H1 (cell line): ENCODE results near the gene ARAP3. TPM values are rescaled to one million over a fixed set of nuclear protein-coding genes. Genes with fewer than 3 reads are reported as not detected.

Experiments used
- CTCF ChIA-PET: fragments of 300-600 bp; sonication (Branson Sonifier 250); formaldehyde crosslinking; loops from one replicate; lab custom pipeline; 2021; ENCODE audit not compliant: partially characterized antibody; lab: Charles Lee
- POLR2A ChIA-PET: fragments of 300-600 bp; sonication (Branson Sonifier 250); formaldehyde crosslinking; loops from one replicate; lab custom pipeline; 2021; ENCODE audit warnings: inconsistent platforms; ENCODE audit not compliant: partially characterized antibody; lab: Charles Lee
- DNase-seq, 2 experiments: peaks; one replicate each; pipeline versions ENCODE4 v3.0.0 to v3.0.0-alpha.2; 2010 to 2022; ENCODE audit warnings: low spot score in 2 of 2, low read depth in 1 of 2, mixed read lengths in 1 of 2
- FAIRE-seq: peaks from 2 replicates; lab custom pipeline; 2011; peaks lifted over from hg19 to GRCh38; lab: Jason Lieb, UNC
- H2AFZ ChIP-seq: 2 replicates; pipeline ENCODE4 v1.8.1; 2012; ENCODE audit warnings: low read length, inconsistent platforms
- H2AK5ac ChIP-seq: 2 replicates; pipeline ENCODE4 v1.6.1; 2013; ENCODE audit warnings: low read depth, low read length
- H2BK120ac ChIP-seq: replicated peaks from 2 replicates; pipeline ENCODE3; 2013; ENCODE audit warnings: low read depth, low read length, inconsistent platforms
- H2BK12ac ChIP-seq: 2 replicates; pipeline ENCODE4 v1.6.1; 2013; ENCODE audit warnings: low read depth, low read length
- H2BK15ac ChIP-seq: 2 replicates; pipeline ENCODE4 v1.6.1; 2013; ENCODE audit warnings: low read length
- H2BK20ac ChIP-seq: 2 replicates; pipeline ENCODE4 v1.6.1; 2013; ENCODE audit warnings: low read length
- H2BK5ac ChIP-seq: 2 replicates; pipeline ENCODE4 v1.6.1; 2013; ENCODE audit warnings: low read depth, low read length
- H3K14ac ChIP-seq: 2 replicates; pipeline ENCODE4 v1.6.1; 2013; ENCODE audit warnings: inconsistent platforms; ENCODE audit not compliant: insufficient read length
- H3K18ac ChIP-seq: 2 replicates; pipeline ENCODE4 v1.6.1; 2013; ENCODE audit warnings: low read length; ENCODE audit errors: extremely low read depth
- H3K23ac ChIP-seq: 2 replicates; pipeline ENCODE4 v1.6.1; 2013; ENCODE audit warnings: inconsistent platforms; ENCODE audit not compliant: insufficient read length
- H3K23me2 ChIP-seq: 2 replicates; pipeline ENCODE4 v1.6.1; 2013; ENCODE audit warnings: low read depth, low read length
- H3K27ac ChIP-seq: 2 replicates; pipeline ENCODE4 v1.6.1; 2011; ENCODE audit warnings: low read depth, low read length, inconsistent platforms
- H3K27me3 ChIP-seq, 4 experiments: replicated peaks in 1 of 4; 1 replicate in 1 of 4; 2 replicates in 3 of 4; pipeline versions ENCODE4 v1.6.1 to v1.8.1; 2011 to 2013; ENCODE audit warnings: low read length in 3 of 4, mild to moderate bottlenecking in 3 of 4, inconsistent platforms in 2 of 4, mixed read lengths in 2 of 4, moderate library complexity in 1 of 4; ENCODE audit not compliant: control insufficient read depth in 3 of 4, insufficient read depth in 3 of 4; ENCODE audit errors: extremely low read depth in 1 of 4
- H3K36me3 ChIP-seq, 4 experiments: 2 replicates each; pipeline versions ENCODE4 v1.6.1 to v1.8.1; 2011 to 2013; ENCODE audit warnings: mild to moderate bottlenecking in 4 of 4, low read length in 3 of 4, moderate library complexity in 2 of 4, control low read depth in 1 of 4, inconsistent platforms in 1 of 4; ENCODE audit not compliant: insufficient read depth in 4 of 4, control insufficient read depth in 2 of 4
- H3K4ac ChIP-seq: replicated peaks from 2 replicates; pipeline ENCODE3; 2013; ENCODE audit warnings: low read length, low read depth, mixed read lengths, inconsistent platforms; ENCODE audit not compliant: insufficient read length
- H3K4me1 ChIP-seq, 4 experiments: replicated peaks in 1 of 4; 1 replicate in 1 of 4; 2 replicates in 3 of 4; pipeline versions ENCODE4 v1.6.1 to v1.8.1; 2011 to 2013; ENCODE audit warnings: low read length in 3 of 4, inconsistent platforms in 2 of 4, mixed read lengths in 1 of 4; ENCODE audit not compliant: insufficient read depth in 4 of 4, control insufficient read depth in 3 of 4
- H3K4me2 ChIP-seq, 2 experiments: 2 replicates each; pipeline versions ENCODE4 v1.6.1 to v1.8.1; 2011 to 2013; ENCODE audit warnings: low read depth in 2 of 2, low read length in 2 of 2, control low read depth in 1 of 2, inconsistent platforms in 1 of 2, mild to moderate bottlenecking in 1 of 2; ENCODE audit not compliant: insufficient read depth in 1 of 2
- H3K4me3 ChIP-seq, 4 experiments: fragments of 200-600, 300-600 bp in 1 of 4; sonication (generic), shearing (Covaris generic), sonication (Bioruptor Twin) in 1 of 4; 2 replicates each; pipeline versions ENCODE4 v1.5.1 to v1.8.1; 2011 to 2016; ENCODE audit warnings: low read length in 4 of 4, low read depth in 3 of 4, control low read depth in 2 of 4, inconsistent platforms in 2 of 4, mild to moderate bottlenecking in 2 of 4, mixed read lengths in 1 of 4, moderate library complexity in 1 of 4; ENCODE audit not compliant: insufficient read depth in 2 of 4; ENCODE audit errors: extremely low read depth in 1 of 4
- H3K56ac ChIP-seq: replicated peaks from 2 replicates; pipeline ENCODE3; 2013; ENCODE audit warnings: low read depth, mild to moderate bottlenecking, mixed read lengths, low read length, inconsistent platforms; ENCODE audit not compliant: insufficient read length
- H3K79me1 ChIP-seq: 2 replicates; pipeline ENCODE4 v1.6.1; 2013; ENCODE audit warnings: low read depth, low read length, control low read depth
- H3K79me2 ChIP-seq, 2 experiments: 2 replicates each; pipeline versions ENCODE4 v1.6.1 to v1.8.1; 2012 to 2013; ENCODE audit warnings: low read length in 2 of 2, mild to moderate bottlenecking in 2 of 2, inconsistent platforms in 1 of 2; ENCODE audit not compliant: insufficient read depth in 2 of 2, control insufficient read depth in 1 of 2
- H3K9ac ChIP-seq, 4 experiments: replicated peaks in 1 of 4; 1 replicate in 1 of 4; 2 replicates in 3 of 4; pipeline versions ENCODE4 v1.6.1 to v1.8.1; 2011 to 2013; ENCODE audit warnings: low read depth in 3 of 4, low read length in 3 of 4, control low read depth in 2 of 4, mild to moderate bottlenecking in 2 of 4, moderate library complexity in 2 of 4, inconsistent platforms in 1 of 4; ENCODE audit errors: extremely low read depth in 1 of 4
- H3K9me3 ChIP-seq, 2 experiments: 2 replicates each; pipeline versions ENCODE4 v1.6.1 to v1.8.1; 2012 to 2013; ENCODE audit warnings: mild to moderate bottlenecking in 2 of 2, moderate library complexity in 2 of 2, control low read depth in 1 of 2, inconsistent platforms in 1 of 2, low read depth in 1 of 2, low read length in 1 of 2, mixed read lengths in 1 of 2; ENCODE audit not compliant: insufficient read depth in 2 of 2
- H4K20me1 ChIP-seq, 2 experiments: replicated peaks in 1 of 2; 2 replicates each; pipeline versions ENCODE3 to v1.8.1; 2011 to 2013; ENCODE audit warnings: inconsistent platforms in 2 of 2, low read length in 2 of 2, mild to moderate bottlenecking in 1 of 2; ENCODE audit not compliant: insufficient read depth in 2 of 2, control insufficient read depth in 1 of 2
- H4K5ac ChIP-seq: 2 replicates; pipeline ENCODE4 v1.6.1; 2013; ENCODE audit warnings: low read length, low read depth, mixed read lengths, inconsistent platforms; ENCODE audit not compliant: insufficient read length
- H4K8ac ChIP-seq: 2 replicates; pipeline ENCODE4 v1.8.0; 2013; ENCODE audit warnings: mild to moderate bottlenecking, moderate library complexity, low read length, inconsistent platforms; ENCODE audit not compliant: insufficient read depth; ENCODE audit errors: extremely low read depth
- H4K91ac ChIP-seq: replicated peaks from 2 replicates; pipeline ENCODE3; 2013; ENCODE audit warnings: low read length, mixed read lengths, inconsistent platforms; ENCODE audit not compliant: insufficient read length
- CTCF ChIP-seq, 3 experiments: IDR thresholded peaks; 1 replicate in 2 of 3; 2 replicates in 1 of 3; pipeline versions ENCODE4 v1.5.1 to v1.6.1; 2011; ENCODE audit warnings: low read length in 3 of 3, mild to moderate bottlenecking in 3 of 3, inconsistent platforms in 2 of 3, low read depth in 1 of 3, moderate library complexity in 1 of 3; ENCODE audit not compliant: insufficient read depth in 1 of 3; ENCODE audit errors: control extremely low read depth in 1 of 3
- EZH2 ChIP-seq: fragments of 200-600 bp; sonication (generic); IDR thresholded peaks from 2 replicates; pipeline ENCODE4 v1.7.1; 2012; ENCODE audit warnings: low read depth, mild to moderate bottlenecking, moderate library complexity, low read length, inconsistent platforms; ENCODE audit not compliant: severe bottlenecking
- KDM1A ChIP-seq: fragments of 200-600, 300-600 bp; sonication (generic); IDR thresholded peaks from 2 replicates; pipeline ENCODE4 v1.7.1; 2016; ENCODE audit warnings: mild to moderate bottlenecking, low read length, borderline replicate concordance
- MAFK ChIP-seq: IDR thresholded peaks from 2 replicates; pipeline ENCODE4 v1.6.1; 2012; ENCODE audit warnings: low read depth, mild to moderate bottlenecking, improper control_type of control experiment, low read length
- RNF2 ChIP-seq: fragments of 200-900, 300-1000 bp; sonication (generic); IDR thresholded peaks from 2 replicates; pipeline ENCODE4 v1.7.1; 2016; ENCODE audit warnings: borderline replicate concordance, low read depth, mild to moderate bottlenecking, antibody characterized with exemption, low read length; ENCODE audit not compliant: poor library complexity, severe bottlenecking; ENCODE audit errors: missing control alignments
- SUZ12 ChIP-seq: fragments of 200-600 bp; sonication (generic); IDR thresholded peaks from 2 replicates; pipeline ENCODE4 v1.6.1; 2012; ENCODE audit warnings: mild to moderate bottlenecking, inconsistent platforms, low read length, moderate library complexity, mixed read lengths
- WGBS, 2 experiments: shearing (Covaris generic) in 1 of 2; methylation state at CpG; one replicate each; pipeline versions ENCODE4 v1.1.6 to v1.1.7; 2013 to 2015; ENCODE audit warnings: low lambda C conversion rate in 2 of 2, mixed read lengths in 2 of 2, inconsistent platforms in 1 of 2, low coverage in 1 of 2, missing lambda C conversion rate in 1 of 2; ENCODE audit not compliant: insufficient replicate concordance in 2 of 2, insufficient coverage in 1 of 2, insufficient read length in 1 of 2; ENCODE audit errors: extremely low coverage in 1 of 2, missing lambda C conversion rate in 1 of 2; 5-methylcytosine and 5-hydroxymethylcytosine counted together
- polyA plus RNA-seq, 7 experiments: library from polyadenylated mRNA; depleted of rRNA in 3 of 7; stranded (reverse) in 5 of 7; unstranded in 2 of 7; fragments of >200 nt in 5 of 7; fragments of 200-250 nt in 2 of 7; gene quantifications; 1 replicate in 5 of 7; 2 replicates in 1 of 7; 4 replicates in 1 of 7; pipeline versions ENCODE4 v1.2.1 to v1.2.3, GENCODE V29; 2011 to 2013; ENCODE audit warnings: missing spikeins in 2 of 7, mixed read lengths in 2 of 7
- total RNA-seq: library from RNA; stranded (reverse); fragmentation: NEBNext Ultra II Directional; extraction: Animal tissue kit (Norgen Biotek cat#: 25700); gene quantifications from 2 replicates; pipeline ENCODE4 v1.2.1, GENCODE V29; 2021

Gene ARAP3
- total and polyA plus RNA-seq, 2 of the 8 experiments (the other 6 are each of a cell fraction or from before 2014, with no cell fraction given), result 14.4 to 48.6 TPM

GRCh38 chr5:141672071-141672840, 9.8 kb downstream of the ARAP3 start:
- H3K56ac ChIP-seq, result no peak overlapping the region
- no peak overlapping the region for H2AK5ac ChIP-seq
- FAIRE-seq, result no peak
- ChIA-PET POLR2A (interaction anchor here (0.7 to 1.9 kb wide), 7 partner anchors 9 to 213 kb away, joined by 3 to 8 read pairs (median 3); partner anchors contain the start of gene FCHSD1), CTCF (interaction anchor here (0.7 to 11.0 kb wide), 8 partner anchors 8 to 289 kb away, joined by 3 to 137 read pairs (median 9); no protein-coding TSS in a partner anchor)
- H2BK120ac ChIP-seq, result no peak overlapping the region
- H3K27me3 ChIP-seq, result no peaks in the 10 kb centered on the region
- no peak overlapping the region for H3K4ac ChIP-seq
- peaks cover 1% of the 10 kb centered on the region; the same call in 1 of the 2 replicates for H3K23me2 ChIP-seq
- H3K36me3 ChIP-seq, result peaks cover 9 to 20% (median 11%) of the 10 kb centered on the region in 4 experiments; a peak in 6 of 8 replicates
- no peaks in the 10 kb centered on the region for H3K9me3 ChIP-seq
- no peaks in the 10 kb centered on the region for H3K79me2 ChIP-seq
- H4K20me1 ChIP-seq, result peaks cover 0 to 6% of the 10 kb centered on the region in 2 experiments
- no peak overlapping the region for H3K9ac ChIP-seq
- H2BK20ac ChIP-seq, result no peak overlapping the region
- H3K4me1 ChIP-seq, result peaks cover 2 to 13% (median 7%) of the 10 kb centered on the region in 4 experiments; a peak in 5 of 7 replicates
- DNase-seq, result no peak
- no peak overlapping the region for H3K4me3 ChIP-seq
- no peak overlapping the region for H3K14ac ChIP-seq
- H2BK15ac ChIP-seq, result no peak overlapping the region
- 94% methylated on average over 23 of the region's 23 CpGs; no CpG with 5 or more reads in 1 of the 2 experiments for WGBS, 2 experiments
- no peak overlapping the region; the same call in 1 of the 2 replicates for H4K8ac ChIP-seq
- H3K27ac ChIP-seq, result no peak overlapping the region
- H3K79me1 ChIP-seq, result no peaks in the 10 kb centered on the region
- H3K23ac ChIP-seq, result no peak overlapping the region
- no peak overlapping the region for H4K5ac ChIP-seq
- no peak overlapping the region for H3K18ac ChIP-seq
- H2AFZ ChIP-seq, result no peak overlapping the region
- H2BK5ac ChIP-seq, result peak overlapping the region; percentile 90; the same call in 1 of the 2 replicates
- no peak overlapping the region for H4K91ac ChIP-seq
- no peak overlapping the region for H2BK12ac ChIP-seq
- TF ChIP-seq MAFK (no peak), EZH2 (no peak), CTCF (IDR thresholded peaks at IDR 0.05; ENCODE audit: control extremely low read depth in 1 of 3, insufficient read depth in 1 of 3, low read depth in 1 of 3, low read length in 3 of 3) (no peak), RNF2 (no peak), KDM1A (no peak), SUZ12 (no peak)
- no peak overlapping the region for H3K4me2 ChIP-seq
